Neural cell (in vitro differentiated cells): ENCODE measurements around the gene LFNG. TPM values are rescaled to one million over a fixed set of nuclear protein-coding genes. Genes with fewer than 3 reads are reported as not detected.

Experiments used
- H2AFZ ChIP-seq: fragments of 200-600, 300-800 bp; sonication (generic), shearing (Covaris generic); 2 replicates; pipeline ENCODE4 v1.6.0; 2014; ENCODE audit warnings: low read depth, mild to moderate bottlenecking, antibody characterized with exemption, low read length, moderate library complexity
- H3F3A ChIP-seq: fragments of 200-600 bp; shearing (Covaris generic); 2 replicates; pipeline ENCODE4 v1.6.1; 2016; ENCODE audit warnings: mild to moderate bottlenecking, moderate library complexity, mixed read lengths, antibody characterized with exemption, low read length; ENCODE audit not compliant: insufficient read depth, poor library complexity, severe bottlenecking
- H3K27ac ChIP-seq: fragments of 200-600, 300-800 bp; sonication (generic), shearing (Covaris generic); 2 replicates; pipeline ENCODE4 v1.5.1; 2014; ENCODE audit warnings: mild to moderate bottlenecking, low read length, moderate library complexity
- H3K27me3 ChIP-seq: fragments of 300-800, 200-600 bp; sonication (generic), shearing (Covaris generic); 2 replicates; pipeline ENCODE4 v1.6.0; 2014; ENCODE audit warnings: mild to moderate bottlenecking, low read depth, low read length, moderate library complexity; ENCODE audit not compliant: insufficient read depth
- H3K36me3 ChIP-seq: fragments of 300-800, 200-600 bp; sonication (generic), shearing (Covaris generic); 2 replicates; pipeline ENCODE4 v1.5.1; 2014; ENCODE audit warnings: mild to moderate bottlenecking, antibody characterized with exemption, low read length, moderate library complexity; ENCODE audit not compliant: insufficient read depth
- H3K4me2 ChIP-seq: fragments of 300-800, 200-600 bp; sonication (generic), shearing (Covaris generic); 2 replicates; pipeline ENCODE4 v1.6.0; 2014; ENCODE audit warnings: mild to moderate bottlenecking, low read length
- H3K4me3 ChIP-seq: fragments of 300-800, 200-600 bp; sonication (generic), shearing (Covaris generic); 2 replicates; pipeline ENCODE4 v1.5.1; 2014; ENCODE audit warnings: mild to moderate bottlenecking, low read length, moderate library complexity
- H3K79me2 ChIP-seq: fragments of 200-600 bp; shearing (Covaris generic); replicated peaks from 2 replicates; pipeline ENCODE4 v1.6.0; 2014; ENCODE audit warnings: mild to moderate bottlenecking, low read length, moderate library complexity; ENCODE audit not compliant: insufficient read depth
- H3K9ac ChIP-seq: fragments of 300-800, 200-600 bp; sonication (generic), shearing (Covaris generic); 2 replicates; pipeline ENCODE4 v1.6.1; 2016; ENCODE audit warnings: mild to moderate bottlenecking, low read length, mixed read lengths
- H3K9me2 ChIP-seq: fragments of 200-600 bp; shearing (Covaris generic); 2 replicates; pipeline ENCODE4 v1.6.1; 2016; ENCODE audit warnings: mild to moderate bottlenecking, low read length, mixed read lengths; ENCODE audit not compliant: insufficient read depth
- H3K9me3 ChIP-seq: fragments of 200-600, 300-800 bp; sonication (generic), shearing (Covaris generic); 2 replicates; pipeline ENCODE4 v1.6.1; 2016; ENCODE audit warnings: mild to moderate bottlenecking, mixed run types, low read length, moderate library complexity, mixed read lengths
- H4K20me1 ChIP-seq: fragments of 200-600 bp; shearing (Covaris generic); 2 replicates; pipeline ENCODE4 v1.6.1; 2016; ENCODE audit warnings: mild to moderate bottlenecking, mixed run types; ENCODE audit not compliant: insufficient read depth
- CTCF ChIP-seq: fragments of 450-650 bp; IDR thresholded peaks from 2 replicates; pipeline ENCODE4 v1.5.1; 2014; ENCODE audit warnings: antibody characterized with exemption, mild to moderate bottlenecking, moderate library complexity; ENCODE audit not compliant: poor library complexity, severe bottlenecking
- EP300 ChIP-seq: fragments of 450-650 bp; conservative IDR thresholded peaks from 2 replicates; pipeline ENCODE4 v1.6.1; 2014; ENCODE audit warnings: antibody characterized with exemption, mild to moderate bottlenecking, moderate library complexity; ENCODE audit not compliant: poor library complexity, severe bottlenecking
- EZH2 ChIP-seq: fragments of 200-600, 300-800 bp; shearing (Covaris generic), sonication (generic); IDR thresholded peaks from 2 replicates; pipeline ENCODE4 v1.6.1; 2014; ENCODE audit warnings: antibody characterized with exemption, low read length, borderline replicate concordance, mild to moderate bottlenecking; ENCODE audit not compliant: insufficient read depth, poor library complexity, severe bottlenecking
- MXI1 ChIP-seq: fragments of 450-650 bp; conservative IDR thresholded peaks from 2 replicates; pipeline ENCODE4 v1.6.1; 2014; ENCODE audit warnings: antibody characterized with exemption, mild to moderate bottlenecking; ENCODE audit not compliant: poor library complexity, severe bottlenecking
- POLR2AphosphoS5 ChIP-seq: IDR thresholded peaks from 2 replicates; pipeline ENCODE4 v1.6.1; 2012
- RAD21 ChIP-seq: fragments of 450-650 bp; conservative IDR thresholded peaks from 2 replicates; pipeline ENCODE4 v1.6.1; 2014; ENCODE audit warnings: antibody characterized with exemption, mild to moderate bottlenecking, moderate library complexity
- REST ChIP-seq: IDR thresholded peaks from 2 replicates; pipeline ENCODE4 v1.6.1; 2012; ENCODE audit warnings: borderline replicate concordance
- SMC3 ChIP-seq: fragments of 450-650 bp; conservative IDR thresholded peaks from 2 replicates; pipeline ENCODE4 v1.6.1; 2014; ENCODE audit warnings: antibody characterized with exemption, mild to moderate bottlenecking, moderate library complexity; ENCODE audit not compliant: poor library complexity
- TAF1 ChIP-seq: IDR thresholded peaks from 2 replicates; pipeline ENCODE4 v1.6.1; 2012; ENCODE audit warnings: low read depth
- polyA plus RNA-seq: library from polyadenylated mRNA; depleted of rRNA; stranded (reverse); fragments of >200 nt; gene quantifications from 2 replicates; pipeline ENCODE4 v1.2.3, GENCODE V29; 2014

Gene LFNG
- polyA plus RNA-seq, 1 donor from 2014 or later = 0.30 TPM

GRCh38 chr7:2566890-2567678, 47.5 kb downstream of the LFNG start:
- no peaks in the 10 kb centered on the region for H3K27me3 ChIP-seq
- H3K27ac ChIP-seq = no peak overlapping the region
- no peak overlapping the region for H2AFZ ChIP-seq
- no peaks in the 10 kb centered on the region for H3K9me2 ChIP-seq
- peaks cover 10% of the 10 kb centered on the region for H3K79me2 ChIP-seq
- no peaks in the 10 kb centered on the region for H3K36me3 ChIP-seq
- no peaks in the 10 kb centered on the region for H4K20me1 ChIP-seq
- no peaks in the 10 kb centered on the region for H3K9me3 ChIP-seq
- no peak overlapping the region for H3K4me2 ChIP-seq
- H3K9ac ChIP-seq = no peak overlapping the region
- TF ChIP-seq EZH2 (no peak), REST (no peak), POLR2AphosphoS5 (no peak), SMC3 (no peak), RAD21 (no peak), TAF1 (no peak), MXI1 (no peak), EP300 (no peak), CTCF (no peak)
- H3F3A ChIP-seq = no peaks in the 10 kb centered on the region
- H3K4me3 ChIP-seq = no peak overlapping the region

GRCh38 chr7:2567679-2568278, 48.2 kb downstream of the LFNG start:
- Histone ChIP-seq H3K9me2 (no peaks in the 10 kb centered on the region), H3F3A (no peaks in the 10 kb centered on the region), H3K27ac (no peak overlapping the region), H2AFZ (no peak overlapping the region), H3K36me3 (no peaks in the 10 kb centered on the region), H3K9ac (no peak overlapping the region), H4K20me1 (no peaks in the 10 kb centered on the region), H3K4me3 (no peak overlapping the region), H3K27me3 (no peaks in the 10 kb centered on the region), H3K79me2 (peaks cover 10% of the 10 kb centered on the region), H3K9me3 (no peaks in the 10 kb centered on the region), H3K4me2 (no peak overlapping the region)
- TF ChIP-seq EZH2 (no peak), CTCF (peak; percentile 35), RAD21 (peak; percentile 44)
